Activated B cell treated with CpG ODN at 0.5 μM for 24 hours (primary cell): ENCODE results near the gene GCSH. TPM values are rescaled to one million over a fixed set of nuclear protein-coding genes. Genes with fewer than 3 reads are reported as not detected.
A peak's percentile ranks its signal among the peaks of the same experiment; 100 is the strongest.

Experiments used
- ATAC-seq: fragments of 200-7000 bp; cut with Tn5 transposase; one replicate; pipeline ENCODE4 v1.10.0; 2021; ENCODE audit warnings: low read depth, mild to moderate bottlenecking, moderate library complexity
- CTCF ChIA-PET: fragments of 350-600 bp; sonication (Branson Sonifier 250); formaldehyde crosslinking; loops from one replicate; lab custom pipeline; 2021; ENCODE audit warnings: antibody characterized with exemption; lab: Charles Lee
- POLR2A ChIA-PET: fragments of 350-600 bp; sonication (Branson Sonifier 250); formaldehyde crosslinking; loops from one replicate; lab custom pipeline; 2021; ENCODE audit warnings: antibody characterized with exemption; lab: Charles Lee
- DNase-seq: peaks from one replicate; pipeline ENCODE4 v3.0.0; 2022
- H3K27ac Mint-ChIP-seq: one replicate; pipeline ENCODE4 v1.8.0; 2020; ENCODE audit warnings: mixed read lengths
- H3K27me3 Mint-ChIP-seq: one replicate; pipeline ENCODE4 v1.8.0; 2021; ENCODE audit warnings: mixed read lengths
- H3K36me3 Mint-ChIP-seq: one replicate; pipeline ENCODE4 v1.8.0; 2021; ENCODE audit warnings: low read depth, mixed read lengths
- H3K4me1 Mint-ChIP-seq: one replicate; pipeline ENCODE4 v1.8.0; 2021; ENCODE audit warnings: mixed read lengths
- H3K4me3 Mint-ChIP-seq: one replicate; pipeline ENCODE4 v1.8.0; 2020; ENCODE audit warnings: mild to moderate bottlenecking, mixed read lengths
- H3K9me3 Mint-ChIP-seq: one replicate; pipeline ENCODE4 v1.8.0; 2020; ENCODE audit warnings: mixed read lengths
- CTCF ChIP-seq: fragments of 200-600 bp; IDR thresholded peaks from one replicate; pipeline ENCODE4 v1.8.0; 2022; ENCODE audit warnings: antibody characterized with exemption, mild to moderate bottlenecking
- intact Hi-C: fragments of 100-400 bp; cut with micrococcal nuclease; formaldehyde crosslinking; loops from one replicate; pipeline ENCODE4 v1.15.1; 2024
- total RNA-seq: library from RNA; stranded (reverse); gene quantifications from 2 replicates; pipeline ENCODE4 v1.2.3, GENCODE V29; 2022

GCSH gene
- total RNA-seq, 1 donor from 2014 or later, result 8.8 TPM

- H3K27ac Mint-ChIP-seq, result no peak within 1 kb of the TSS
- DNase-seq (peak; percentile 99), ATAC-seq (peak; percentile 77)
- no peaks in the 10 kb centered on the region for H3K27me3 Mint-ChIP-seq
- ChIA-PET CTCF (interaction anchor here (0.6 to 3.4 kb wide), 3 partner anchors 42 to 73 kb away, joined by 3 to 21 read pairs (median 3); partner anchors contain the start of gene ATMIN), POLR2A (interaction anchor here (0.6 to 2.9 kb wide), 10 partner anchors 14 to 237 kb away, joined by 3 to 24 read pairs (median 4); partner anchors contain the start of genes ATMIN, CENPN, CMC2 and GAN)
- peaks cover 3% of the 10 kb centered on the region for H3K4me1 Mint-ChIP-seq
- H3K4me3 Mint-ChIP-seq, result peak within 1 kb of the TSS; percentile 28
- no peak for TF ChIP-seq CTCF
- intact Hi-C loops, result loop anchor here (1.0 to 10.0 kb wide), 4 partner anchors 19 to 1093 kb away; partner anchors contain the start of genes CDYL2, GAN, GCSH and MPHOSPH6
- H3K36me3 Mint-ChIP-seq, result no peaks in the 10 kb centered on the region
- H3K9me3 Mint-ChIP-seq, result no peaks in the 10 kb centered on the region
Observed at GRCh38 chr16:81077076-81077940, 18.9 kb downstream of the GCSH start, which contains the start of gene C16orf46. Gene C16orf46, minus strand, starts transcription at chr16:81077238. Its CDS starts 13,283 bp downstream, at chr16:81063955.

GRCh38 chr16:81076566-81077075 lies 19.6 kb downstream of the GCSH start:
- TF ChIP-seq CTCF, result no peak
- H3K27ac Mint-ChIP-seq, result no peak overlapping the region
- DNase-seq (peak; percentile 92), ATAC-seq (peak; percentile 85)
- no peaks in the 10 kb centered on the region for H3K9me3 Mint-ChIP-seq
- no peaks in the 10 kb centered on the region for H3K36me3 Mint-ChIP-seq
- intact Hi-C loops, result loop anchor here (1.0 to 10.0 kb wide), 6 partner anchors 20 to 1094 kb away; partner anchors contain the start of genes ATMIN, CDYL2, CENPN and GAN
- no peaks in the 10 kb centered on the region for H3K27me3 Mint-ChIP-seq
- no peak overlapping the region for H3K4me3 Mint-ChIP-seq
- peaks cover 3% of the 10 kb centered on the region for H3K4me1 Mint-ChIP-seq
- ChIA-PET CTCF (interaction anchor here (1.5 to 3.4 kb wide), 2 partner anchors 41 to 72 kb away, joined by 3 to 21 read pairs; partner anchors contain the start of gene ATMIN), POLR2A (interaction anchor here (0.5 to 2.9 kb wide), 10 partner anchors 14 to 428 kb away, joined by 3 to 24 read pairs (median 4); partner anchors contain the start of genes ATMIN, CENPN, CMC2 and GAN)

GRCh38 chr16:81073560-81074330 lies 22.4 kb downstream of the GCSH start:
- ATAC-seq (no peak), DNase-seq (no peak)
- ChIA-PET POLR2A (interaction anchor here (0.6 kb wide), 1 partner anchor 119 kb away, joined by 3 read pairs; no protein-coding TSS in a partner anchor), CTCF (interaction anchor here (0.8 kb wide), 1 partner anchor 38 kb away, joined by 3 read pairs; the partner anchor contains the start of gene ATMIN)
- no peaks in the 10 kb centered on the region for H3K9me3 Mint-ChIP-seq
- no peaks in the 10 kb centered on the region for H3K27me3 Mint-ChIP-seq
- no peak overlapping the region for H3K27ac Mint-ChIP-seq
- no peak for TF ChIP-seq CTCF
- intact Hi-C loops, result loop anchor here (10.0 kb wide), 1 partner anchor 269 kb away; the partner anchor contains the start of gene CDYL2
- H3K36me3 Mint-ChIP-seq, result no peaks in the 10 kb centered on the region
- H3K4me3 Mint-ChIP-seq, result no peak overlapping the region
- H3K4me1 Mint-ChIP-seq, result peaks cover 3% of the 10 kb centered on the region

GRCh38 chr16:81071805-81072204 lies 24.4 kb downstream of the GCSH start:
- no peak for ATAC-seq
- Mint-ChIP-seq H3K9me3 (no peaks in the 10 kb centered on the region), H3K4me1 (no peaks in the 10 kb centered on the region), H3K27ac (no peak overlapping the region), H3K4me3 (no peak overlapping the region), H3K27me3 (peaks cover 3% of the 10 kb centered on the region), H3K36me3 (no peaks in the 10 kb centered on the region)
- ChIA-PET CTCF (interaction anchor here (0.7 kb wide), 1 partner anchor 23 kb away, joined by 3 read pairs; no protein-coding TSS in a partner anchor), POLR2A (no interaction called here)
- no peak for DNase-seq
- intact Hi-C loops, result loop anchor here (10.0 kb wide), 1 partner anchor 267 kb away; the partner anchor contains the start of gene CDYL2
- no peak for TF ChIP-seq CTCF
